ENCODE data around the gene EXOSC5.
A peak's percentile ranks its signal among the peaks of the same experiment; 100 is the strongest.

Gene EXOSC5

DNA sequence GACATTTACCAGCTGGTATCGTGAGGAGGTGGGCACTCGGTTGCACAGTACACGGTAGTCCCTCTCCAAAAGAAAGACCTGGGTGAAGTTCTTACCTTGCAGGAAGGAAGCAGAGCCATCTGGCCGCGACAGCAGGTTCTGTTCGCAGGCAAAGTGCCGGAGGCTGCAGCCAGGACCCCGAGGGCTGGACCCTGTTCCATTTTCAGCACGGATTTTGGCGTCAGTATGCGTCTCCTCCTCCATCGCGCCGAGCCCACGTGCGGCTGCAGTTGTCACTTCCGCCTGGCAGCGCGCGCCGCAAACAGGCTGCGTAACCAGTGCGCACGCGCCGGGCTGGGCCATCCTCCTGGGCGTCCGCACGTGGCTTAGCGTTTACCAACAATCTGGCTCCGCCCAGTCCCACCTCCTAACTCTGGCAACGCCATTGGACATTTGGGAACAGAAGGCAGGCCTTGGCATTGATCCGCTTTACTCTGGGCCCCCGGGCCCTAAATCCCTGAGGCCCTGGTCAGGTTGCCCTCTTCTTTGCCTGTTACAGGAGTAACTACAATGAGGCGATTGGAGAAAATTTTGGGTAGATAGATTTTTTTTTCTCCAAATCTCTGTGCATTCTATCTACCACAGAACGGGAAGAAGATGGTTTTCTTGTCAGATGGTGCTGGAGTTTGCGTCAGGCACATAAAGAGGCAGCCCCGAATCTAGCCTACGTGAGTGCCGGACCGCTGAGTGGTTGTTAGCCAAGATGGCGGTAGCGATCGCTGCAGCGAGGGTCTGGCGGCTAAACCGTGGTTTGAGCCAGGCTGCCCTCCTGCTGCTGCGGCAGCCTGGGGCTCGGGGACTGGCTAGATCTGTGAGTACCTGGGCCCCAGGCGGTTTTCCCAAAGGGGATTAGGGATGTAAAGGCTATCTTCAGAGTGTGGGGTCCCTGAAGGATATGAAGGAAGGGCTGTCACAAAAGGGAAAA is at the start of gene EXOSC5, which contains the start of gene BCKDHA:
Gene EXOSC5, minus strand, starts transcription at position 274 of the 964 bp plus-strand sequence. Its CDS starts 31 bp downstream, at position 243.
Gene BCKDHA, plus strand, starts transcription at position 733 of the 964 bp plus-strand sequence. Its CDS starts 10 bp downstream, at position 743.
- Histone ChIP-seq H3K9me3 (ENCODE audit: control insufficient read depth, insufficient read depth, low read length) (no peaks in the 10 kb centered on the region), H3K4me3 (ENCODE audit: low read length) (peak within 1 kb of the TSS; percentile 94), H3K27ac (ENCODE audit: low read length) (no peak within 1 kb of the TSS), H3K4me1 (ENCODE audit: control insufficient read depth, insufficient read depth, low read length) (peaks cover 3% of the 10 kb centered on the region; the same call in 1 of the 2 replicates), H3K27me3 (ENCODE audit: control insufficient read depth, insufficient read depth, low read length) (no peaks in the 10 kb centered on the region), H3K36me3 (ENCODE audit: control insufficient read depth, insufficient read depth, low read length) (no peaks in the 10 kb centered on the region)
- no CpG with 5 or more reads among the region's 50 CpGs for WGBS (ENCODE audit: insufficient coverage, insufficient read length)
- DNase-seq (ENCODE audit: low read depth, low spot score) = peak; percentile 100

DNA sequence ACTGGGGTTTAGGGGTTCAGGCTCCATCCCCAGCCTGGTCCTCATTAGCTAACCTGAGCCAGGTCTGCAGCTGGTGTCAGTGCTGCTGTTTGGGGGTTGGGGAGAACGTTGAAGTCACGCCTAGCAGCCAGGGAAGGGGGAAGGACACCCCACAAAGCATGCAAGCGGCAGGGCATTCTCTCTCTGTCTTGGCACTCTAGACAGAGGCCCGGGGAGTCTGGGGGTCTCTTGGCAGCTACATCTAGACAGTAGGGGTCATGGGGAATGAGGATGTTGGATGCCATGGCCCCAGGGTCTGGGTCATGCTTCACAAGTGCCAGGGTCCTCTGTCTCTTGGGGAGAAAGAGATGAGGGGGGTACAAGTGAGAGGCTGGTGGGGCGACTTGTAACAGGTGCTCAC is 48.4 kb upstream of the EXOSC5 start:
- WGBS (ENCODE audit: insufficient coverage, insufficient read length) = no CpG with 5 or more reads among the region's 5 CpGs
- no peaks in the 10 kb centered on the region for H3K36me3 ChIP-seq (ENCODE audit: control insufficient read depth, insufficient read depth, low read length)
- no peaks in the 10 kb centered on the region for H3K9me3 ChIP-seq (ENCODE audit: control insufficient read depth, insufficient read depth, low read length)
- H3K4me3 ChIP-seq (ENCODE audit: low read length) = no peak overlapping the region
- H3K27me3 ChIP-seq (ENCODE audit: control insufficient read depth, insufficient read depth, low read length) = no peaks in the 10 kb centered on the region; the same call in 1 of the 2 replicates
- H3K4me1 ChIP-seq (ENCODE audit: control insufficient read depth, insufficient read depth, low read length) = no peaks in the 10 kb centered on the region
- no peak for DNase-seq (ENCODE audit: low read depth, low spot score)
- H3K27ac ChIP-seq (ENCODE audit: low read length) = no peak overlapping the region

DNA sequence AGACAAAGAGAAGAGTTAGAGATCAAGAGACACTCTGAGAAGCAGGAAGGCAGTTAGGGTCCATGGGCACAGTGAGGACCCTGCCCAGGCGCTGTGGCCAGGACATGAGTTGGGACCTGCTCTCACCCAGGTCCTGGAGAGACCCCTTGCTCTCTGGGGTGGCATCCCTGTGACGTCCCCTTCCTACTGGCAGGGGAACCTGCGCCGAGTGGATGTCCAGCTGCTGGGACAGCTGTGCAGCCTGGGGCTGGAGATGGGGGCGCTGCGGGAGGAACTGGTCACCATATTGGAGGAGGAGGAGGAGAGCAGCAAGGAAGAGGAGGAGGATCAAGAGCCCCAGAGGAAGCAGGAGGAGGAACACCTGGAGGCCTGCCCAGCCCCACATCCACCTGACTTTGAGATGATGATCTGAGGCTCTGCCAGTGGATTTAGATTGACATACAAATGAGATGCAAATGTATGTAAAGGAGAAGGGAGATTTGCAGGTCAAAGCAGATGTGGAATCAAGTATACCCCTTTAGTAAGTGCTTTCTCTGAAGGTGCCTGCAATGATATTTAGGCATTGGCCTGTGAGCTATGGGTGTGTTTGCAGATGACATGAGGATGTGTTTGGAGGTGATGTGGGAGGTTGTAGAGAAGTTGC is 46.8 kb upstream of the EXOSC5 start:
- H3K27me3 ChIP-seq (ENCODE audit: control insufficient read depth, insufficient read depth, low read length) = no peaks in the 10 kb centered on the region; the same call in 1 of the 2 replicates
- no CpG with 5 or more reads among the region's 6 CpGs for WGBS (ENCODE audit: insufficient coverage, insufficient read length)
- H3K4me1 ChIP-seq (ENCODE audit: control insufficient read depth, insufficient read depth, low read length) = no peaks in the 10 kb centered on the region
- no peak overlapping the region for H3K27ac ChIP-seq (ENCODE audit: low read length)
- H3K4me3 ChIP-seq (ENCODE audit: low read length) = no peak overlapping the region
- DNase-seq (ENCODE audit: low read depth, low spot score) = no peak
- no peaks in the 10 kb centered on the region for H3K36me3 ChIP-seq (ENCODE audit: control insufficient read depth, insufficient read depth, low read length)
- H3K9me3 ChIP-seq (ENCODE audit: control insufficient read depth, insufficient read depth, low read length) = no peaks in the 10 kb centered on the region

DNA sequence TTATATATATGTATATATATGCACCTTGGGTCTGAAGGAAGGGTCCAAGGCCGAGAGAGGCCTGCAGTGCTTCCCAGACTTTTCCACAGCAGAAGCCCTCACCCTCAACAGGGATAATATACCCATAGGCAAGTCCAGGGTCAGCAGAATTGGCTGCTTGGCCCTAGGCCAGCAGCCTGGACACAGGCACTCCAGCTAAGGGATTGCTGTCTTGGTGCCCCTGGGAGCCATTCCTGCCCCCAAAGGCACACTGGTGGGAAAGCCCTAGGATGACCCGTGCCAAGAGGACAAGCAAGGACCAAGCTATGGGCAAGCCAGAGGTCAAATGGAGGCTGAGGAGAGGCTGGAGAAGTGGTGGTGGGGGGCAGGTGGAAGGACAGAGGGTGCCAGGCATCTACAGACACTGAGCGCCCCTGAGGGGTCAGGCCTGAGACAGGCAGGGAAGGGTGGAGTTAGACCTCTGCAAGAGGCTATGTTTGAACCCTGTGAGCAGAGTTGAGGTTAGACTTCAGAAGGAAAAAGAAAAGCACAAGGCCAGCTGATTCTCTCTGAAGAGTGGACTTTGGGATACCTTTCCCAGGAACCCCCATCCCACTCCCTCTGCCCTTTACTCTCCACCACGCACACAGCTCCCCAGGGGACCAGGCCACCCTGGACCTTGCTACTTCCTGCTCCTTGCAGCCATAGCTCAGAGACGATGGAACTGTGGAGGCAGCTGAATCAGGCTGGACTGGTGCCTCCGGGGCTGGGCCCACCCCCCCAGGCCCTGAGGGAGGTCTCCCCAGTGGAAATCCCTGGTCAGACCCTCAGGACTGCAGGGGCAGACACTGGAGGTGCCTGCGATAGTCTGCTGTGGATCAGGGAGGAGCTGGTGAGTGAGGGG is 45.6 kb upstream of the EXOSC5 start, which contains the start of gene ERICH4:
Gene ERICH4, plus strand, starts transcription at position 684 of the 883 bp plus-strand sequence. Its CDS starts 14 bp downstream, at position 698.
- Histone ChIP-seq H3K4me3 (ENCODE audit: low read length) (no peak within 1 kb of the TSS), H3K27ac (ENCODE audit: low read length) (no peak within 1 kb of the TSS), H3K36me3 (ENCODE audit: control insufficient read depth, insufficient read depth, low read length) (0 out of 2 replicates have a peak, but pooled peaks cover 2% of the 10 kb centered on the region), H3K4me1 (ENCODE audit: control insufficient read depth, insufficient read depth, low read length) (no peaks in the 10 kb centered on the region), H3K9me3 (ENCODE audit: control insufficient read depth, insufficient read depth, low read length) (no peaks in the 10 kb centered on the region), H3K27me3 (ENCODE audit: control insufficient read depth, insufficient read depth, low read length) (no peaks in the 10 kb centered on the region; the same call in 1 of the 2 replicates)
- no CpG with 5 or more reads among the region's 7 CpGs for WGBS (ENCODE audit: insufficient coverage, insufficient read length)
- no peak for DNase-seq (ENCODE audit: low read depth, low spot score)

DNA sequence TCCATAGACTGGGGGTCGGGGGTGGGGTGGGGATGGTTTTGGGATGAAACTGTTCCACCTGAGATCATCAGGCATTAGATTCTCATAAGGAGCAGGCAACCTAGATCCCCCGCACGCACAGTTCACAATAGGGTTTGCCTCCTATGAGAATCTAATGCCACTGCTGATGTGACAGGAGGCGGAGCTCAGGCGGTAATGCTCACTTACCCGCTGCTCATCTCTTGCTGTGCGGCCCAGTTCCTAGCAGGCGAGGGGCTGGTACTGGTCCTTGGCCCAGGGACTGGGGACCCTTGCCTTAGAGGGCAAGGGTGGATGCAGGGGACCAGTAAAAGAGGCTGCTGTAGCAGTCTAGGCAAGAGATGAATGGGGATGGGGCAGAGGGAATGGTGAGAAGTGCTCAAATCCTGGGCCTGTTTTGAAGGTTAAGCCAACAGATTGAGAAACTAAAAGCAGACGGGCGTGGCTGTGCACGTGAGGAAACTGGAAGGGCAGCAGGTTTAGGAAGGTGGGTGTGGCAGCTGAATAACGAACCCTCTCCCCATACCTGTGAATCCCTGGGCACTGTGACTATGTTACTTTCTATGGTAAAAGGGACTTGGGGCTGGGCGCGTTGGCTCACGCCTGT is 44.3 kb upstream of the EXOSC5 start:
- WGBS (ENCODE audit: insufficient coverage, insufficient read length) = no CpG with 5 or more reads among the region's 15 CpGs
- Histone ChIP-seq H3K36me3 (ENCODE audit: control insufficient read depth, insufficient read depth, low read length) (0 out of 2 replicates have a peak, but pooled peaks cover 2% of the 10 kb centered on the region), H3K4me3 (ENCODE audit: low read length) (no peak overlapping the region), H3K4me1 (ENCODE audit: control insufficient read depth, insufficient read depth, low read length) (no peaks in the 10 kb centered on the region), H3K9me3 (ENCODE audit: control insufficient read depth, insufficient read depth, low read length) (no peaks in the 10 kb centered on the region), H3K27ac (ENCODE audit: low read length) (no peak overlapping the region), H3K27me3 (ENCODE audit: control insufficient read depth, insufficient read depth, low read length) (no peaks in the 10 kb centered on the region)
- no peak for DNase-seq (ENCODE audit: low read depth, low spot score)

DNA sequence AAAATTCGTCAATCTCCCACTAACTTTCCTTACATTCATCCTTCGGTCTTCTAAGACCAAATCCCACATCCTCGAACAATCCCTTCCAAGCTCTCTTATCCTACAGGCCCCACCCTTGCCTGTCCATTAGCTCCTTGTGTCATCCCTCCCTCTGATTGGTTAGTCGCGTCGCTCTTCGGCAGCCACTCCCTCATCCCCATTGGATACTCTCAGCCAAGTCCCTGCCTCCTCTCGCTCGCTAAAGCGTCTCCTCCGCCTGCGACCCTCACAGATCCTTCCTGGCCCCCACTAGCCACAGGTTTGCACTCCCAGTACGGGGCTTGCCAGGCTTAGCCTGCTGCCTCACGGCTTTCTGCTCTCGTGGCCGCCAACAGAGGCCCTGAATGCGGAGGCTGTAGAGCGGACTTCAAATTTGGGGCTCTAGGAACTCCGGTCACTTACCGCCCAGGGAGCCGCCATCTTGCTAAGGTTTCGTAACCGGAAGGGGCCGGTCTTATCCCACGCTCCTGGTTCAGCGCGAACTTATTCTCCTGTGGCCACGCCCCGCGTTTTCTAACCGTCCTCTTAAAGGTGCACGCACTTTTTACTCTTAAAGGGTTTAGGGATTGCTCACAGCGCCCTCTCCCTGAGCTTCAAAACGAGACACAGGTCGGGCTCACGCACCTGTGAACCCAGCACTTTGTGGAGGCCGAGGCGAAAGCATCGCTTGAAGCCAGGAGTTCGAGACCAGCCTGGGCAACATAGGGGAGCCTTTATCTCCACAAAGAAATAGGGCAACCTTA is 42.5 kb upstream of the EXOSC5 start, which contains the start of gene DMAC2:
Gene DMAC2, minus strand, starts transcription at position 472 of the 782 bp plus-strand sequence. Its CDS starts 13 bp downstream, at position 459.
- no peak within 1 kb of the TSS for H3K27ac ChIP-seq (ENCODE audit: low read length)
- no peaks in the 10 kb centered on the region for H3K4me1 ChIP-seq (ENCODE audit: control insufficient read depth, insufficient read depth, low read length)
- no peaks in the 10 kb centered on the region for H3K27me3 ChIP-seq (ENCODE audit: control insufficient read depth, insufficient read depth, low read length)
- WGBS (ENCODE audit: insufficient coverage, insufficient read length) = 100% methylated on average over 2 of the region's 40 CpGs
- 0 out of 2 replicates have a peak, but pooled peaks cover 2% of the 10 kb centered on the region for H3K36me3 ChIP-seq (ENCODE audit: control insufficient read depth, insufficient read depth, low read length)
- peak within 1 kb of the TSS; percentile 94 for H3K4me3 ChIP-seq (ENCODE audit: low read length)
- DNase-seq (ENCODE audit: low read depth, low spot score) = peak; percentile 98
- no peaks in the 10 kb centered on the region for H3K9me3 ChIP-seq (ENCODE audit: control insufficient read depth, insufficient read depth, low read length)

DNA sequence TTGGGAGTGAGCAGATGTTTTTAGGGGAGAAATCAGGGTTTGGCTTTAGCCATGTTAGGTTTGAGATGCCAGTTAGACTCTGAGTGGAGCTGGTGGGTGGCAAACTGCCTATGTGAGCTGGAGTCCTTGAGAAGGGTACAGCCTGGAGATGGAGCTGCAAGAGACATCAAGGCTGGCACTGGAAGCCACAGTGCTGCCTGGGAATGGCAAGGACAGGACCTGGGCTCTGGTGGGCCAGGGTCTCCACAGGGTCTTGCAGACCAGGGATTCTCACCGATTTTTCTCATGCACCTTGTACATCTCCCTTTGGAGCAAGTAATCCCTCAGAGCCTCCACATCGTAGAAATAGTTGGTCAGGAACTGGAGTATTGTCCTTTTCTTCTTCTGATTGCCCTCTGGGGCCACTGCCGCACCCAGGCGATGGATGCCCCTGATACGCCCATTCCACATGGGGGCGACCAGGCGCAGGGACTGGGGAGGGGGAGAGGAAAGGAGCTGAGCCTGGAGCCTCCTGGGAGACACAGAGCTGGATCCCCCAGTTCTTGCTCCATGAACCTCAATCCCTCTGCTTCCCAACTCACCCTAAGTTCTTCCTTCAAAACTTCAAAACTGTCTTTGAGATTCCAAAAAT is 40.9 kb upstream of the EXOSC5 start:
- no peaks in the 10 kb centered on the region for H3K27me3 ChIP-seq (ENCODE audit: control insufficient read depth, insufficient read depth, low read length)
- WGBS (ENCODE audit: insufficient coverage, insufficient read length) = no CpG with 5 or more reads among the region's 7 CpGs
- no peak overlapping the region for H3K4me3 ChIP-seq (ENCODE audit: low read length)
- H3K36me3 ChIP-seq (ENCODE audit: control insufficient read depth, insufficient read depth, low read length) = peaks cover 6% of the 10 kb centered on the region; the same call in 1 of the 2 replicates
- H3K9me3 ChIP-seq (ENCODE audit: control insufficient read depth, insufficient read depth, low read length) = no peaks in the 10 kb centered on the region
- H3K27ac ChIP-seq (ENCODE audit: low read length) = no peak overlapping the region
- no peak for DNase-seq (ENCODE audit: low read depth, low spot score)
- H3K4me1 ChIP-seq (ENCODE audit: control insufficient read depth, insufficient read depth, low read length) = no peaks in the 10 kb centered on the region

DNA sequence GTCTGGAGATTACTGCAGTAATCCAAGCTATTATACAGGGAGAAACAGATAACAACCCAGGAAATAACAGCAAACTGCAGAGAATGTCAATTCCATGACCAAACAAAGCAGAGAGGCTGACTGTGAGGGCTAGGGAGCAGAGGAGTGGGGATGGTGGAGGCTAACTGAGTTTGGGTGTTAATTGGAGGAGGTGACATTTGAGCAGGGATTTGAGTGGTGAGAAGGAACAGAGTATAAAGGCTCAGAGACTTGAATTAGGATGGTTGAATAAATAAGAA is 39.5 kb upstream of the EXOSC5 start:
- no peak for DNase-seq (ENCODE audit: low read depth, low spot score)
- Histone ChIP-seq H3K4me3 (ENCODE audit: low read length) (no peak overlapping the region), H3K9me3 (ENCODE audit: control insufficient read depth, insufficient read depth, low read length) (no peaks in the 10 kb centered on the region), H3K4me1 (ENCODE audit: control insufficient read depth, insufficient read depth, low read length) (no peaks in the 10 kb centered on the region), H3K27ac (ENCODE audit: low read length) (no peak overlapping the region), H3K27me3 (ENCODE audit: control insufficient read depth, insufficient read depth, low read length) (no peaks in the 10 kb centered on the region), H3K36me3 (ENCODE audit: control insufficient read depth, insufficient read depth, low read length) (peaks cover 20% of the 10 kb centered on the region)

All from iPS DF 6.9 (cell line).